ENCODE data around the gene GMDS.

- no peak for TF ChIP-seq EZH2phosphoT487 (IDR thresholded peaks at IDR 0.05; ENCODE audit: insufficient read depth, low read depth)
- TF ChIP-seq EZH2 (IDR thresholded peaks at IDR 0.05; ENCODE audit: insufficient read depth, poor library complexity, severe bottlenecking) = no peak
Observed at GRCh38 chr6:1645466-1646185, 599.8 kb downstream of the GMDS start.
